ENCODE measurements around the gene BRD4. TPM values are rescaled to one million over a fixed set of nuclear protein-coding genes. Genes with fewer than 3 reads are reported as not detected.

The BRD4 gene
- total and polyA plus RNA-seq, 2 of the 13 experiments (the other 11 are each of a cell fraction or from before 2014, with no cell fraction given), result 10.5 to 11.4 TPM

- no peak for TF ChIP-seq AHDC1 (CRISPR knock-in tag; IDR thresholded peaks at IDR 0.05; ENCODE audit: borderline replicate concordance)
- no peak; the same call in 1 of the 2 replicates for TF ChIP-seq ZNF788 (CRISPR knock-in tag; IDR thresholded peaks at IDR 0.05; ENCODE audit: borderline replicate concordance)
- TF ChIP-seq SPEN (CRISPR knock-in tag; IDR thresholded peaks at IDR 0.05; ENCODE audit: low read depth), result no peak; the same call in 1 of the 2 replicates
- no peak for TF ChIP-seq USF2 (IDR thresholded peaks at IDR 0.05; ENCODE audit: low read depth, low read length)
- TF ChIP-seq USF2 (CRISPR knock-in tag; IDR thresholded peaks at IDR 0.05; ENCODE audit: borderline replicate concordance), result no peak; the same call in 1 of the 2 replicates
- no peak for TF ChIP-seq ZBTB8A (CRISPR knock-in tag; IDR thresholded peaks at IDR 0.05; ENCODE audit: borderline replicate concordance, low read depth)
- TF ChIP-seq ZBTB38 (CRISPR knock-in tag; IDR thresholded peaks at IDR 0.05), result no peak
- TF ChIP-seq ZBTB26 (CRISPR knock-in tag; IDR thresholded peaks at IDR 0.05; ENCODE audit: borderline replicate concordance), result no peak; the same call in 1 of the 2 replicates
- no peak for TF ChIP-seq TOE1 (CRISPR knock-in tag; IDR thresholded peaks at IDR 0.05)
- no peak; the same call in 1 of the 2 replicates for TF ChIP-seq SAP130 (CRISPR knock-in tag; IDR thresholded peaks at IDR 0.05; ENCODE audit: low read depth)
- TF ChIP-seq NCOA5 (CRISPR knock-in tag; IDR thresholded peaks at IDR 0.05), result no peak
- TF ChIP-seq SNAI1 (CRISPR knock-in tag; IDR thresholded peaks at IDR 0.05; ENCODE audit: borderline replicate concordance), result no peak
- TF ChIP-seq GABPB1 (CRISPR knock-in tag; IDR thresholded peaks at IDR 0.05), result peak; percentile 86
- no peak for TF ChIP-seq BCLAF1 (IDR thresholded peaks at IDR 0.05)
- peak; percentile 91 for TF ChIP-seq RBFOX2 (IDR thresholded peaks at IDR 0.05; ENCODE audit: low read depth, low read length)
- TF ChIP-seq SATB2 (CRISPR knock-in tag; IDR thresholded peaks at IDR 0.05), result no peak
Measured at GRCh38 chr19:15379083-15379998, 47.0 kb upstream of the BRD4 start, which contains the start of gene AKAP8 (continued).
